Measurements from ENCODE around the gene ZNF511.

ZNF511 gene

GRCh38 chr10:133285217-133285616, 23.5 kb upstream of the ZNF511 start:
- DNase-seq: no peak
- intact Hi-C loops (cut with DNase I): no loop called here

GRCh38 chr10:133286366-133286765, 22.3 kb upstream of the ZNF511 start:
- intact Hi-C loops (cut with DNase I): no loop called here
- DNase-seq: peak in 17 of 42 donors; percentile 17 to 68 (median 38)

- DNase-seq: no peak
- intact Hi-C loops (cut with DNase I): no loop called here
These were observed 20.7 kb upstream of the ZNF511 start for GRCh38 chr10:133287832-133288500.

- no peak for DNase-seq
- intact Hi-C loops (cut with DNase I): no loop called here
These were observed 19.0 kb upstream of the ZNF511 start for GRCh38 chr10:133289761-133290160.

GRCh38 chr10:133292919-133293809, 15.6 kb upstream of the ZNF511 start:
- intact Hi-C loops (cut with DNase I): no loop called here
- no peak for DNase-seq

- DNase-seq: no peak
- intact Hi-C loops (cut with DNase I): no loop called here
These were observed 14.9 kb upstream of the ZNF511 start for GRCh38 chr10:133293810-133294119.

- DNase-seq: peak in 8 of 42 donors; percentile 14 to 42 (median 30)
- intact Hi-C loops (cut with DNase I): no loop called here
These were observed 14.5 kb upstream of the ZNF511 start for GRCh38 chr10:133294189-133294588.

- intact Hi-C loops (cut with DNase I): no loop called here
- no peak for DNase-seq
These were observed 13.0 kb upstream of the ZNF511 start for GRCh38 chr10:133295426-133296320.

- DNase-seq: no peak
- intact Hi-C loops (cut with DNase I): no loop called here
These were observed 11.2 kb upstream of the ZNF511 start for GRCh38 chr10:133297504-133297903.

- intact Hi-C loops (cut with DNase I): no loop called here
- no peak for DNase-seq
These were observed 10.2 kb upstream of the ZNF511 start for GRCh38 chr10:133298466-133298865.

GRCh38 chr10:133299224-133299623, 9.5 kb upstream of the ZNF511 start:
- intact Hi-C loops (cut with DNase I): no loop called here
- DNase-seq: no peak

- no peak for DNase-seq
- intact Hi-C loops (cut with DNase I): no loop called here
These were observed 9.0 kb upstream of the ZNF511 start for GRCh38 chr10:133299738-133300137.

- intact Hi-C loops (cut with DNase I): no loop called here
- no peak for DNase-seq
These were observed 6.5 kb upstream of the ZNF511 start for GRCh38 chr10:133302230-133302629.

GRCh38 chr10:133303206-133303605, 5.5 kb upstream of the ZNF511 start:
- no peak for DNase-seq
- intact Hi-C loops (cut with DNase I): no loop called here

- intact Hi-C loops (cut with DNase I): no loop called here
- DNase-seq: no peak
These were observed 2.6 kb upstream of the ZNF511 start for GRCh38 chr10:133306097-133306476.

- intact Hi-C loops (cut with DNase I): no loop called here
- DNase-seq: no peak
These were observed 1.8 kb upstream of the ZNF511 start for GRCh38 chr10:133306941-133307379.

GRCh38 chr10:133307776-133308420, 816 bp upstream of the ZNF511 start:
- peak; percentile 36 to 88 (median 76) for DNase-seq
- intact Hi-C loops (cut with DNase I): no loop called here

GRCh38 chr10:133309100-133309719, 496 bp downstream of the ZNF511 start:
- DNase-seq: peak; percentile 83 to 97 (median 94)

More at GRCh38 chr10:133309100-133309719, 496 bp downstream of the ZNF511 start:
- intact Hi-C loops (cut with DNase I): no loop called here

Measured in head of caudate nucleus (tissue), 42 donors.